OCI-M1 (cell line): ENCODE data around the gene FTHL17.

Experiments used
- DNase-seq: peaks from one replicate; lab custom pipeline; 2025; lab: John Stamatoyannopoulos, UW

FTHL17 gene

GRCh38 chrX:31071725-31072124 lies at the start of gene FTHL17:
Gene FTHL17 (minus strand): TSS chrX:31072041. CDS start chrX:31071953, 88 bp downstream.
- DNase-seq = no peak

DNA sequence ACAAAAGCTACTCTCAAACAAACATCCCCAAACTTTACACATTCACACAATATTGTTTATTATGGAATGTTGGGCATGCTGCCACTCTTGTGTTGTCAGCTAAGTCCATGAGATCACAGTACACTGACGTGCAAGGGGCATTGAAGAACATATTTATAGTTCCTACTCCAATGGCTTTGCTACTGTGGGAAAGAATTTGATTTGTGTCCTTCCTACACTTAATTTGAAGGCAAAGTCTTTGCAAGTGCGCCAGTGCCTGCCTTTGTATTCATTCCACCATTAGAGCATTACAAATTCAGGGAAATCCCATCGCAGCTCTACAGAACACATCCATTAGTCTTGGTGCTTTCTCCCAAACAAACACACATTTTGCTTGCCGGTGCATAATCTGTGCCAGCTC lies 45.4 kb upstream of the FTHL17 start:
- DNase-seq = no peak

DNA sequence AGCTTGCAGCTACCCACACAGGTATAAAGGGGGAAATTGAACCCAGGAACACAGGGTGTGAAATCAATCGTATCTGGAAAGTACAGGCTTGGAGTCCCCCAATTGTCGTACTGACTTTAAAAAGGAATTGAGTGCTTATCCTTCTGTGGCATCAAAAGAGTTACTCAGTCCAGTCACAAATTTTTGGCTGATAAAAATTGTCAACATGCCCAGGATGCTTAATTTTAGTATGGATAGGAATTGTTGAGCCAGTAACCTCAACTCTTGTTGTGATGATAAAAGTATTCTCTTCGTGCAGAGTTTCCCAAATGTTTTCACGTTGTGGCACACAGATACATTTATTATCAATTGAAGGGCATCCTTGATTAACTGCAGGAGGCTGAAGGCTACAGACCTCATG lies 43.6 kb upstream of the FTHL17 start:
- DNase-seq = no peak

- no peak for DNase-seq
Measured at GRCh38 chrX:31114858-31115257, 43.0 kb upstream of the FTHL17 start.

- DNase-seq = no peak
Measured at GRCh38 chrX:31112226-31112999, 40.6 kb upstream of the FTHL17 start.

GRCh38 chrX:31110657-31111056 lies 38.8 kb upstream of the FTHL17 start:
- DNase-seq = no peak

DNA sequence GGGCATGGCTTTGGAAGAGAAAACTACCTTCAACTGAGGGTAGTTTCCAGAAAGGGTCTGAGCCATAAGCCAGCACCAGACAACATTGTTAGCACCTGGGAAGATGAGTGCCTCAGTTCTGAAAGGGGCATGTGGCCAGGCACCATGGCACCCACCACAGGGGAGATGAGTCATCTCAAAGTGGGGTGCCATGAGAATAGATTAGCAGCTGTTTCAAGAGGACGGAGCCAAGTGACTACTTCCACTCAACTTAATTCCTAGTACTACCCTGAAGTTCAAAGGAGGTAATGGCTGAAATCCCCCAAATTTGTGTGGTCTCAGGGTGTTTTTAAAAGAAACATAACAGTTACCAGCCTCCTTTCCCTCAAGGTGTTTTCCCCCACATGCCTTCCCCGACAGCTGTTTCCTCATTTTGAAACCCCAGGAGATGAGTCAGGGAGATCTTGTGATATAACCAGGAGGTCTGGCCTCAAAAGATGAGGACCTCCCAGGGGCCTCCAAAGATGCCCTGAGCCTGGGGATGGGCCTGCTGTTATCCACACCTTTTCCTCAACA lies 27.8 kb upstream of the FTHL17 start:
- DNase-seq = peak; percentile 1

DNA sequence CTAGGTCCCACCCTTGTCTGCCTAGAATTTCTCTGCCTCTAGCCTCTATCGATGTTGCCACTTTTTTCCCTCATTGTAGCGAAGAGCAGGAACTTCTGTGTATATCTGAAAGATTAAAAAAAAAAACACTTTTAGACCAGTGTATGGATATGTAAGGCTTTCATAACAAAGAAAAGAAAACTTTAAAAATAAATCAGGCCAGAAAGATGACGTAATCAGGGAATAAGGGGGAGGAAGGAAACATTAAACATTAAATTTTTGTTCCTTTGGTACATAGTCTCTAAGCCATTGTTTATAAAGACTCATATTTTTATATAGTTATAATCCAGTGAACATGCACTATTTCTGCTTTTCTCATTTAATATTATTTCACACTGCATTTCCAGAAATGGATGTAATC lies 26.2 kb upstream of the FTHL17 start:
- DNase-seq = no peak

- DNase-seq = no peak
Measured at GRCh38 chrX:31093639-31093975, 21.8 kb upstream of the FTHL17 start.

DNA sequence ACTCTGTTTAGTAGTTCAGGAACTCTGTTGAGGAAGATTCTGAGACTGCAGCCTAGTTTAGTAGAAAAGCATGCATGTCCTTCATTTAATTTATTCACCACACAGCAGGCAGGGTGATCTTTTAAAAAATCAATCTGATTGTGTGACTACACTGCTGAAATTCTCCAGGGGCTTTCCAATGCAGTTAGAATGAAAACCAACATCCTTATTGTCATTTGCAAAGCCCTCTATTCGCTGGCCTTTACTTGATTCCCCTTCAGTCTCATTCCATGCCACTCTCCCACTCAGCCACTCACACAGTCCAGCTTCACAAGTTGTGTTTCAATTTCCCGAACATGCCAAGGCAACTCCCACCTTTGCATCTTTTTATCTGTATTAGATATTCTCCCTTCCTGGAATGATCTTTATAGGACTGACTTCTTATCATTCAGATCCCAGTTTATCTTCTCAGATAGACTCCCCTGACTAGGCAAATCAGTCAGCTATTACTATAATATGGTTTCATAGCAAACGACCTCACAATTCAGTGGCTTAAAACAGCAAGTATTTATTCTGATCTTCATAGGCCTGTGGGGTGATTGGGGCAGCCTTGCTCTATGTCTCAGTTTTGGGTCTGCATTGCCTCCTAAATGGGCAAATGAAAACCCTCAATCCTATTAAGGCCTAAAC lies 21.3 kb upstream of the FTHL17 start:
- DNase-seq = no peak

- no peak for DNase-seq
Measured at GRCh38 chrX:31092476-31092875, 20.6 kb upstream of the FTHL17 start.

GRCh38 chrX:31091819-31092218 lies 20.0 kb upstream of the FTHL17 start:
- no peak for DNase-seq

GRCh38 chrX:31074522-31074921 lies 2.7 kb upstream of the FTHL17 start:
- DNase-seq = no peak

DNA sequence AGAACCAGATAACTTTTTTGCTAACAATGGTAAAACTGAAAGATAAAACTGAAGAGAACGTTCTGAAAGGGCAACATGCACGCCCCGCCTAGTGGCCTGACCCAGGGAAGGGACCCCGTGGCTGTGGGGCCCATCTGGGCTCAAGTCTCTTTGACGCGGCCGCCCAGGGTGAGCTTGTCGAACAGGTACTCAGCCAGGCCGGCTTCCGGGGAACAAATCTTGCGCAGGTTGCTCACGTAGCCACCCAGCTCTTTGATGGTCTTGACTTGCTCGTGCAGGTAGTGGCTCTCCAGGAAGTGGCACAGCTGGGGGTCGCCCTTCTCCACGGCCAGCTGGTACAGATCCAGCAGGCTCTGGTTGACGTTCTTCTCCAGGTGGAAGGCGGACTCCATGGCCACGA lies 579 bp downstream of the FTHL17 start:
- DNase-seq = no peak

DNA sequence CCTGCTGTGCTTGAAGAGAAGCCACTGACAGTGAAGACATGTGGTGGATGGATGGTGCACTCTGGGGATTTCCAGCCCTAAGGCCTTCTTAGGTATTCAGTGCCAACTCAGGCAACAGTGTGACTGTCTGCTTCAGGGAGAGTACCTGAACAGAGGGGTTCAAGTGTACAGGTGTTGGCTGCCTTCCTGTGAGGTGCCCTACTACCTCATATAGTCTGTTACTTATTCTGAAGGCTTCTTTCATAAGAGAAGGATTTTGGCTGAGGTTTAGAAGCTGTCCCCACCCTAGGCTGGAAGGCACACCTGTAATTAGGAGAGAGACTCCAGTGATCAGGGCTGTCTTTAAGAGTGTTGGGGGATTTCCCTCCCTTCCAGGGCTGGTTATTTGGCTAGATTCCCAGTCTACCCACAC lies 1.8 kb downstream of the FTHL17 start:
- no peak for DNase-seq

GRCh38 chrX:31063114-31063513 lies 8.7 kb downstream of the FTHL17 start:
- DNase-seq = no peak

DNA sequence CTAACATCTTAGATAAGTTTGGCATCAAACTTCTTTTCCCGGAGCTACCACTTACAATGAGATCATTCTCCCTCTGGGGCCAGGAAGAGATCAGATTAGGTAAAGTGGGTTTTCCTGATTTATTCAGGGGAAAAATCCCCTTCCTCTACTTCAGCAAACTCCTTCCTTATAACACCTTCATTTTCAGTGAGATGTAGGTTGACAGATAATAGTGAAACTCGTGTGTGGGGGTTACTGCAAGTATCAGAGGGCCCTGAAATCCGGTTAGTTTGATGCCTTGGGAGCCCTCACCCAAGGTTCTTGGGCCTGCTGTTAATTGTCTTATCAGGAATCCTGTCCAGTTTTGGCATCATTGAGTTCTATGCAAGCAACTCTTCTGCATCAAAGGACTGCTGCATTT lies 10.8 kb downstream of the FTHL17 start:
- DNase-seq = no peak

DNA sequence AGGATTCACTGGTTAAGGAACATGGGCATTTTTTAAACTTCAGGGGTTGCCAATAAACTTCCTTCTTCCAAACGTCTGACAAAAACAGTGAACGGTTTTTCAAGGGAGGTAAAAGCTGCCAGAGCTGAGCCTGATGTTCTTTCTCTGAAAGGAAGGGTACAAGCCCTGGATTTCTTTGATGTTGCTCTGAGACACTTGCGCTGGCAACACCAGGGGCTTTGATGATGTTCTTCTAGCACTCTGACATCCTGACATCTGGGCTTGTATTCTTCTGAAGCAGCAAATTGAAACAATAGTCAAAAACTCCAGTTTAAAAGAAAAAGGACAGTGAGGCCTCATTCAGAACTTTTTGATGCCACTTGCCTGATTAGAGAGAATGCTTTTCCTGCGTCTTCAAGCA lies 11.8 kb downstream of the FTHL17 start:
- no peak for DNase-seq

GRCh38 chrX:31058284-31058683 lies 13.6 kb downstream of the FTHL17 start:
- no peak for DNase-seq

DNA sequence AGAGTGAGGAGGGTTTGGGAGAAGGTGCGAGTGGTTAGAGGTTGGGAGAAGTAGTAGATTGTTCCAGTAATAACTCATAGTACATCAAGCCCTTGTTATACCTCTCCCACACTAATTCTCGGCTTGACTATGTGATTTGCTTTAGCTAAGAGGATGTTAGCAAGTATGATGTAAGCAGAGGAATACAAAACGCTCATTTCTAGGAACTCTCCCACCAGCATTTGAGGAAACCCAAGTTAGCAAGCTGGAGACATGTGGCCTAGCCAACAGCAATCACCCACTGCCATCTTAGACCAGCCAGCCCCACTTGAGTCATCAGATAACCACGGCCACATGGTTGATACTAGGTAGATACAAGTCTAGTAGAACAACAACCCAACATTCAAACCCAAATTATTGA lies 14.2 kb downstream of the FTHL17 start:
- no peak for DNase-seq

DNA sequence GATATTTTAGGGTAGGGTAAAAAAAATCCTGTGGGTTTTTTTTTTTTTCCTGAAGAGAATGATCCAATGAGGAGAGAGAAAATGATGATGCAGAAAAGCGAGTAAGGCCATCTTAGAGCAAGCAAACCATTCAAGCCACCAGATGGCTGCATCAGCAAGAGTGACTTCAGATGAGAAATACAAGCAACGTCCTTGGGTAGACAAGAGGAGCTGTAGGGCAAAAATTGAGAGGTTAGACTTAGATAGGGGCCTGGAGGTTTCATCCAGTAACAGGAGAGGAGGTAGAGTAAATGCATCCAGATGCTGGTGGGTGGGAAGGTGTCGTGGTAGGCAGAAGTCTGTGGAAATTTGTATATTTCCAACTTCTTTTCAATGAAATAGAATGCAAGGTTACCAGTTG lies 14.6 kb downstream of the FTHL17 start:
- no peak for DNase-seq

DNA sequence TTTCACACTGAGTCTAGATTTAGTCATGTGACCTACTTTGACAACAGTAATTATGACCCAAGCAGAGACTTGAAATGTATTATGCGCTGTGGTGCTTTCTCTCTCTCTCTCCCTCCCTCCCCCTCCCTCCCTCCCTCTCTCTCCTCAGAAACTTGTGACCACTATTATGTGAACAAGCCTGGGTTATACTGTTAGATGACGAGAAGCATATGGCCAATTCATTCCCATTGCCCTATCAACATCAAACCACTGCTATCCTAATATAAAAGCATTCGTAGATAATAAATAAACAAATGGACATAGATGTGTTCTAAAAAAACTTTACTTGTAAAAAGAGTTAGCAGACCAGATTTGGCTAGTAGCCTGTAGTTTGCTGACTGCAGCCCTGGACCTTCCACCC lies 18.2 kb downstream of the FTHL17 start:
- DNase-seq = no peak

DNA sequence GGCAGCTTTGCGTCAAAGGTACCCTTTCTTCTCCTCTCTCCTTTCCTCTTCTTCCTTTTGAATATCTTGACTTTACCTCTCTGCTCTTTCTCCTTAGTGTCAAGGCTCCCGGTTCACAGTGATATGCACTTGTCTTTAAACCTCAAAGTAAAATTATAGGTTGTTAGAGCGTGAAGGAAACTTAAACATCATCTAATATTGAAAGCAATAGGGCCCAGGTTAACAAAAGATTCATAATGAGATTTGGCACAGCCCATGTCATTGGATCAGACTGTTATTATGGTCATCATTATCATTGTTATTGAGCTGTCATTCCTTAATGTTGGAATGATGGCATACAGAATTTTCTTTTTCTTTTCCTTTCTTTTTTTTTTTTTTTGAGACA lies 32.5 kb downstream of the FTHL17 start:
- no peak for DNase-seq
